ENCODE data around the gene SMYD2.

- TF ChIP-seq CBX5 (IDR thresholded peaks at IDR 0.05; ENCODE audit: low read depth) (no peak), POLR2A (IDR thresholded peaks at IDR 0.05; ENCODE audit: low read depth, low read length) (no peak), NR2C2 (IDR thresholded peaks at IDR 0.05; ENCODE audit: borderline replicate concordance, control insufficient read depth, insufficient read length, low read depth) (no peak), BACH1 (IDR thresholded peaks at IDR 0.05; ENCODE audit: borderline replicate concordance) (no peak), KAT2A (conservative IDR thresholded peaks at IDR 0.05; ENCODE audit: control insufficient read depth, low read depth, low read length) (no peak), POLR2AphosphoS5 (IDR thresholded peaks at IDR 0.05; ENCODE audit: low read length) (no peak), ATF7 (IDR thresholded peaks at IDR 0.05; ENCODE audit: low read depth) (no peak), RFX5 (IDR thresholded peaks at IDR 0.05; ENCODE audit: low read depth, low read length) (no peak)
- TF ChIP-seq, protein P1, sequence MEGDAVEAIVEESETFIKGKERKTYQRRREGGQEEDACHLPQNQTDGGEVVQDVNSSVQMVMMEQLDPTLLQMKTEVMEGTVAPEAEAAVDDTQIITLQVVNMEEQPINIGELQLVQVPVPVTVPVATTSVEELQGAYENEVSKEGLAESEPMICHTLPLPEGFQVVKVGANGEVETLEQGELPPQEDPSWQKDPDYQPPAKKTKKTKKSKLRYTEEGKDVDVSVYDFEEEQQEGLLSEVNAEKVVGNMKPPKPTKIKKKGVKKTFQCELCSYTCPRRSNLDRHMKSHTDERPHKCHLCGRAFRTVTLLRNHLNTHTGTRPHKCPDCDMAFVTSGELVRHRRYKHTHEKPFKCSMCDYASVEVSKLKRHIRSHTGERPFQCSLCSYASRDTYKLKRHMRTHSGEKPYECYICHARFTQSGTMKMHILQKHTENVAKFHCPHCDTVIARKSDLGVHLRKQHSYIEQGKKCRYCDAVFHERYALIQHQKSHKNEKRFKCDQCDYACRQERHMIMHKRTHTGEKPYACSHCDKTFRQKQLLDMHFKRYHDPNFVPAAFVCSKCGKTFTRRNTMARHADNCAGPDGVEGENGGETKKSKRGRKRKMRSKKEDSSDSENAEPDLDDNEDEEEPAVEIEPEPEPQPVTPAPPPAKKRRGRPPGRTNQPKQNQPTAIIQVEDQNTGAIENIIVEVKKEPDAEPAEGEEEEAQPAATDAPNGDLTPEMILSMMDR (IDR thresholded peaks at IDR 0.05 in 2 of 3, conservative IDR thresholded peaks at IDR 0.05 in 1 of 3; ENCODE audit: control insufficient read depth in 2 of 3, extremely low read depth in 1 of 3, insufficient read depth in 1 of 3, low read depth in 3 of 3, low read length in 3 of 3): no peak
Measured at GRCh38 chr1:214277704-214278635, 3.0 kb upstream of the SMYD2 start.

Data from GM12878 (cell line).